NCI-H1105 treated with DMSO at 0.1 percent for 48 hours (cell line): ENCODE measurements around the gene TNFSF11.
A peak's percentile ranks its signal among the peaks of the same experiment; 100 is the strongest.

Source experiments
- DNase-seq: peaks from one replicate; lab custom pipeline; 2025; lab: John Stamatoyannopoulos, UW

The TNFSF11 gene

GRCh38 chr13:42611086-42611779 is 37.3 kb downstream of the TNFSF11 start:
- DNase-seq, result no peak

- no peak for DNase-seq
Observed at GRCh38 chr13:42612021-42612765, 38.2 kb downstream of the TNFSF11 start.

GRCh38 chr13:42614436-42615035 is 40.6 kb downstream of the TNFSF11 start:
- DNase-seq, result peak; percentile 88

GRCh38 chr13:42615691-42616090 is 41.7 kb downstream of the TNFSF11 start:
- DNase-seq, result no peak

- no peak for DNase-seq
Observed at GRCh38 chr13:42617221-42617620, 43.3 kb downstream of the TNFSF11 start.

- peak; percentile 8 for DNase-seq
Observed at GRCh38 chr13:42623916-42624315, 50.0 kb downstream of the TNFSF11 start.

GRCh38 chr13:42625611-42626010 is 51.7 kb downstream of the TNFSF11 start:
- no peak for DNase-seq

GRCh38 chr13:42626176-42626860 is 52.4 kb downstream of the TNFSF11 start:
- no peak for DNase-seq

- no peak for DNase-seq
Observed at GRCh38 chr13:42628666-42629065, 54.7 kb downstream of the TNFSF11 start.

- no peak for DNase-seq
Observed at GRCh38 chr13:42631181-42631580, 57.2 kb downstream of the TNFSF11 start.

GRCh38 chr13:42633495-42633894 is 59.5 kb downstream of the TNFSF11 start:
- DNase-seq, result no peak

GRCh38 chr13:42638101-42638500 is 64.1 kb downstream of the TNFSF11 start:
- DNase-seq, result no peak

GRCh38 chr13:42638886-42639285 is 64.9 kb downstream of the TNFSF11 start:
- DNase-seq, result no peak

GRCh38 chr13:42643076-42643475 is 69.1 kb downstream of the TNFSF11 start:
- no peak for DNase-seq

GRCh38 chr13:42644841-42645240 is 70.9 kb downstream of the TNFSF11 start:
- no peak for DNase-seq

GRCh38 chr13:42645717-42646116 is 71.8 kb downstream of the TNFSF11 start:
- DNase-seq, result no peak

GRCh38 chr13:42649141-42649540 is 75.2 kb downstream of the TNFSF11 start:
- DNase-seq, result no peak

GRCh38 chr13:42649831-42650230 is 75.9 kb downstream of the TNFSF11 start:
- DNase-seq, result peak; percentile 71

GRCh38 chr13:42650506-42650905 is 76.6 kb downstream of the TNFSF11 start:
- DNase-seq, result no peak

- DNase-seq, result no peak
Observed at GRCh38 chr13:42651936-42652641, 78.1 kb downstream of the TNFSF11 start.

GRCh38 chr13:42652642-42653415 is 78.9 kb downstream of the TNFSF11 start:
- DNase-seq, result no peak
